ENCODE data around the gene CHRNA4. TPM values are rescaled to one million over a fixed set of nuclear protein-coding genes. Genes with fewer than 3 reads are reported as not detected.

CHRNA4 gene
- total RNA-seq, 1 donor from 2014 or later, result 0.16 TPM

DNA sequence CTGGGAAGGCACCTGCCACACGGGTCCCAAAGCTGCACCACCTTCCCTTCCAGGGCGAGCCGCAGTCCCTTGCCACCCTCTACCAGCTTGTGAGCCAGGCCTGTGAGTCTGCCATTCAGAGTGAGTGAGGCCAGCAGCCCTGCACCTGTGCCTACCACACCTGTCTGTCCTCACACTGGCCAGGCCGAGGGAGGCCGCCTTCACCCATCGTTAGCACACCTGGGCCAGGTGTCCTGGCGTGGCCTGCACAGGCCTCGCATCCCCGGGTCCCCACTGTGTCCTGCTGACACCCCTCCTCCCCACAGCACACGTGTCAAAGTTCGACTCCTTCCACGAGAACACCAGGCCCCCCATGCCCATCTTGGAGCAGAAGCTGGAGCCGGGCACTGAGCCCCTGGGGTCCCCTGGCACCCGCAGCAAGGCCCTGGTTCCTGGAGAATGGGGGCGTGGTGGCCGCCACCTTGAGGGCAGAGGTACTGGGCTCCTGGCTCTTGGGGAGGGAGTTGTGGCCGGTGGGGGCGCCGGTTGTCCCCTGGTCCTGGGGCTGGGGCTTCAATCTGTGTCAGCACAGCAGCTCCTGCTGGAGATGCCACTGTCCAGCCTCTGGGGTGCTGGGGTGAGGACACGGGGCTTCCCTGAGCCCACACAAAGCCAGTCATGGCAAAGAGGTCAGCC is 33.0 kb downstream of the CHRNA4 start:
- intact Hi-C loops (cut with DNase I), result no loop called here
- DNase-seq (ENCODE audit: low spot score), result peak; percentile 53

DNA sequence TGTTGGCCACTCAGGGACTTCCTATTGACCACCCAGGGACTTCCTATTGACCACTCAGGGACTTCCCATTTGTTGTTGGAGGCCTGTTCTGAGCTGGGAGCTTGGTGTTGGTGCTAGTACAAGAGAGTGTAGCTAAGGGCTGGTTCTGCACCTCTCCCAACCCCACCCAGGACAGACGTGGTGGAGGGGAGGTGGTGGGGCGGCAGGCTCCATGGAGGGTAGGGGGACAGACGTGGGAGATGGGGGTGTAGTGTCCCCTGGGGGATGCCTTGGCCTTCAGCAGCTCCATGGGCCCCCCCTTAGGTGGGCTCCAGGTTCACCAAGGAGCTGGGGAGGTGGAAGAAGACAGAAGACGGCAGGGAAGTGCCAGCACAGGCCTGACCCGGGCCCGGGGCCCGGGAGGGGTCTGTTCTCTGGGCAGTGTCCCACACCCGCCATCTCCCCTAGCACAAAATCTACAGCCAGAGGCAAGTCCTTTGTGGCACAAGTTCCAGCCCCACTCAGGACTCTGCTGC is 33.9 kb downstream of the CHRNA4 start:
- DNase-seq (ENCODE audit: low spot score), result peak; percentile 56
- intact Hi-C loops (cut with DNase I), result no loop called here

DNA sequence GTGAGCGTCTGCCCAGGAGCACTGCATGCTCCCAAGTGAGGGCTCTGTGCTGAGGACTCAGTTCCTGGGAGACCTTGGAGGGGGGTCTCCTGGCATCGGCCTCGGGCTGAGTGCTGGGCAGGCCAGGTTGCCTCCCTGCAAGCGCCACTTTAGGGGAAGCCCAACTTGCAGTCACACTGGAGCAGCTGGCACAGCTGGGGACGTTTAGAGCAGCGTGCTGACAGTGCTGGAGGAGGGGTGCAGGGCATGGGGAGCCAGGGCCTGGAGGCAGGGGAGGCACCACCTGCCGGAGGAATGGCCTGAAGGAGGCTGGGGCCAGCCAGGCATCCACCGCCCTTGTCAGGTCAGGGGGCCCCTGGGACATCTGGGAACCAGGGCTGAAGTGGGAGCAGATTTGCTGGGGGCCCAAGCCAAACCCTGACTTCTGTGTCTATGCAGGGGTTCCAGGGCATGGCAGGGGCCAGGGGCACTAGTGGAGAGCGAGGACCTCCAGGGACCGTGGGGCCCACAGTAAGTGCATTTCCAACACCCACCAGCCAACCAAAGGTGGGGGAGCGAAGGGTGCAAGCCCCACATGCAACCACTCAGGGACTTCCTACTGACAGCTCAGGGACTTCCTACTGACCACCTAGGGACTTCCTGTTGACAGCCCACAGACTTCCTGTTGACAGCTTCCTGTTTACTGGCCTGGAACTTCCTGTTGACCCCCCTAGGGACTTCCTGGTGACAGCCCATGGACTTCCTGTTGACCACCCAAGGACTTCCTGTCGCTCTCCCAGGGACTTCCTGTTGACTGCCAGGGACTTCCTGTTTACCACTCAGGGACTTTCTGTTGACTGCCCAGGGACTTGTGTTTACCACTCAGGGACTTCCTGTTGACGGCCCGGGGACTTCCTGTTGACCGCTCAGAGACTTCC is 34.6 kb downstream of the CHRNA4 start:
- peak; percentile 27 for DNase-seq (ENCODE audit: low spot score)
- intact Hi-C loops (cut with DNase I), result no loop called here

DNA sequence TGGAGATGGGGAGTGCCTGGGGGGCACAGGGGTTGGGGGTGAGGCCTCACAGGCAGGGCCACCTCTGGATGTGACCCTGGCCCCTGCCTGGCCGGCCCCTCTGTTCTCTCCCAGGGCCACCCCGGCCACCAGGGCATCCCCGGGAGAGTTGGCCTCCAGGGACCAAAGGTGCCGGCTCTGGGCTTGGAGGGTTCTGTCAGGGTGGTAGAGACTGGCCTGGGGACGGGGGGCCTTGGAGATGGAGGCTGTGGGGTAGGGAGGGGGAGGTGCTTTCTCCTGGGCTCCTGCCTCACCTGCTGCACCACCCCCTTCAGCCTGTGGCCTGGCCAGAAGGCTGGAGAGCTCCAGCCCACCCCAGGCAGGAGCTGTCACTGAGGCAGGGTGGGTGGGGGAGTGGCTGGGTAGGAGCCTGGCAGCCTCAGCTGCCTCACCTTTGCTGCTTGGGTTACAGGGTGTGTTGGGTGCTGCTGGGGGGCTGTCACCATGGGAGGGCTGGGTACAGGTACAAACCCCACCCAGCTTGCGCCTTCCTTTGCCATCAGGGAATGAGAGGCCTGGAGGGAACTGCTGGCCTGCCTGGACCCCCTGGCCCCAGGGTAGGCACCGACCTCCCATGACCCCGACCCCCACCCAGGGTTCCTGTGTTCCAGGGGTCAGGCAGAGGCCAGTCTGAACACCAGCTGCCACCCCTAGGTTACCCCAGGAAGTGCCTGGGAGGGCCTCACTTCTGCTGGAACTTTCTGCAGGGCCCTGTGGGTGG is 35.4 kb downstream of the CHRNA4 start:
- peak; percentile 19 for DNase-seq (ENCODE audit: low spot score)
- intact Hi-C loops (cut with DNase I), result no loop called here

DNA sequence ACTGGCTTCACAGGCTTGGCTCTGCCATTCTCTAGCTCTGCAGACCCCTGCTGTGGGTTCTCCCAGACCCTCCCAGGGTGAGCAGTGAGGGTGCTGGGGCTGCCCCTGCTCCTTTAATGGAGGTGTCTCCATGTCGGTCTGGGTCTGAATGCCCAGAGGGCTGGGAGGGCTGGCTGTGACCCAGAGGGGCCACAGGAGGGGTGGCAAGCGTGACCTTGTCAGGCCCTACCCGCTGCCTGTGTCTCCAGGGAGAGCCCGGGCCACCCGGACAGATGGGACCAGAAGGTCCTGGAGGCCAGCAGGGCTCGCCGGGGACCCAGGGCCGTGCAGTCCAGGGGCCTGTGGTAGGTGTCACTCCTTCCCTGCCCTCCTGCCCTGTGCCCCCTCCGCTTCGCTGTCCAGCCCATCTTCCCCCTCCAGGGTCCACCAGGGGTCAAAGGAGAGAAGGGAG is 36.1 kb downstream of the CHRNA4 start:
- intact Hi-C loops (cut with DNase I), result no loop called here
- peak; percentile 55 for DNase-seq (ENCODE audit: low spot score)

DNA sequence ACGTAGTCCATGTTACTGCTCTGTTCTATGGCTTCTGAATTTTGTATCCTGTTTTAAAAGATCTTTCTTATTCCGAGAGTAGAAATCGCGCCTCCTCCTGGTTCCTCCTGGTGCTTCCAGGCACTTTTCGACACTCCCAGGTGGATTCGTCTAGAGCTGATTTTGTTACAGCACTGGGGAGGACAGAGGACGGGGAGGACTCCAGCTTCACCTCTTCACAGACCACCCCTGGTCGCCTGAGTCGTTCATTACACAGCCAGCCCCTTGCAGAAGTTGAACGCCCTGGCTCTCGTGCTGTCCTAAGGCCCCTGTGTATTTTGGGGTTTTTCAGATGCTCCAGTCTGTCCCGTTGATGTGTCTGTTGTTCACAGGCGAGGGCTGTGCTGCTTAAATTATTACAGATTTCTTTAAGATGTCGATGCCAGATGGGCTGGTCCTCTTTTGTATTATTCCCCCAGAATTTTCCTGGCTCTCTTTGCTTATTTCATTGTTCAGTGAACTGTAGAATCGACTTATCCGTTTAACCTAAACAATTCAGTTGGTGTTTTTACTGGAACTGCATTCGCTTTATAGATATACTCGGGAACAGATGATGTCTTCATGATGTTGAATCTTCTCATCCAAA is 37.7 kb downstream of the CHRNA4 start:
- peak; percentile 22 for DNase-seq (ENCODE audit: low spot score)
- intact Hi-C loops (cut with DNase I), result no loop called here

DNA sequence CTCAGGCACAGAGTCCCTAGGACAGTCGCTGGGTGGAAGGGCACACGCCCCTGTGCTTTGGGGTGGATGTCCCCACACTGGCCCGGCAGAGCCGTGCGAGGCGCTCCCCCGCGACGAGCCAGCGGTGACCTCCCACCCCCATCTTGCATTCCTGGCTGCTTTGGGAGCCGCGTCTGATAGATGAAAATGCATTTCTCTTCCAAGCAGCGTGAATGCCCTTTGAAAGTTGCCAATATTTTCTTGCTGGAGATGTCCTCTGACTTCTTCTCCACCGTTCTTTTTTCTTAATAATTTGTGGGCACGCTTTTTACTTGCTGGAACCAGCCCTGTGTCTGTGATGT is 38.2 kb downstream of the CHRNA4 start:
- DNase-seq (ENCODE audit: low spot score), result peak; percentile 44

DNA sequence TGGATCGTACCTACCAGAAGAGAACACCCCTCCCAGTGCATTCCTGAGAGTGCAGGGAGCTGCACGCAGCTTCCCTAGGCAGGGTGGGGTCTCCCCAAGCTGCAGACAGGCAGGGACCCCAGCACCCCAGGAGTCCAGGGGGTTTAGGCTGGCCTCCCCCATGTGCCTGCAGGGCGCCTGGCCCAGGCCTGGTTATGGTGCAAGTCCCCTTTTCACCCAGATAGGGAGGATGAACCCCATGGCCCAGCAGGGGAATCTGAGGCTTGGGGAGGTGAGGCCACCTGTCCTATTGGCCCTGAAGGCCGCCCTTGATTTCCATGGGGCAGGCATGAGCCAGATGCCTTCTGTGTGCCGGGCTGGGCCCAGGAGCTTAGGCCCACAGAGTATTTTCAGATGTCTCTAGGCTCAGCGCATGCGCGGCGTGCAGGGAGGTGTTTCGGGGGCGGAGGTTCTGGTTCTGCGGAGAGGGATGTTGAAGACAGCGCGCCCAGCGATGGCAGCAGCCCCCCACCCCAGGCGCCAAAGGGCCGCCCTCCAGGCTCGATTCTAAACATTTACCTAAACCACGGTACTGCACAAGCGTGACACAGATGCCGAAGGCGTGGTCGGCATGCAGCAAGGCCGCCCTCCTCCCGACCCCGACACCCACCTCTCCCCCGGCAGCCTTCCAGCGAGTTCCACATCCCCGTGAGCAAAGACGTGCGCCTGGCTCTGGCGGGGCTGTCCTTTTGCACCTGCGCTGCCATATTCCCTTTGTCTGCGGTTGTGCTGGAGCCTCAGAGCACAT is 38.8 kb downstream of the CHRNA4 start:
- intact Hi-C loops (cut with DNase I), result no loop called here
- DNase-seq (ENCODE audit: low spot score), result peak; percentile 70

More for the DNA sequence above, 38.2 kb downstream of the CHRNA4 start:
- intact Hi-C loops (cut with DNase I), result no loop called here

DNA sequence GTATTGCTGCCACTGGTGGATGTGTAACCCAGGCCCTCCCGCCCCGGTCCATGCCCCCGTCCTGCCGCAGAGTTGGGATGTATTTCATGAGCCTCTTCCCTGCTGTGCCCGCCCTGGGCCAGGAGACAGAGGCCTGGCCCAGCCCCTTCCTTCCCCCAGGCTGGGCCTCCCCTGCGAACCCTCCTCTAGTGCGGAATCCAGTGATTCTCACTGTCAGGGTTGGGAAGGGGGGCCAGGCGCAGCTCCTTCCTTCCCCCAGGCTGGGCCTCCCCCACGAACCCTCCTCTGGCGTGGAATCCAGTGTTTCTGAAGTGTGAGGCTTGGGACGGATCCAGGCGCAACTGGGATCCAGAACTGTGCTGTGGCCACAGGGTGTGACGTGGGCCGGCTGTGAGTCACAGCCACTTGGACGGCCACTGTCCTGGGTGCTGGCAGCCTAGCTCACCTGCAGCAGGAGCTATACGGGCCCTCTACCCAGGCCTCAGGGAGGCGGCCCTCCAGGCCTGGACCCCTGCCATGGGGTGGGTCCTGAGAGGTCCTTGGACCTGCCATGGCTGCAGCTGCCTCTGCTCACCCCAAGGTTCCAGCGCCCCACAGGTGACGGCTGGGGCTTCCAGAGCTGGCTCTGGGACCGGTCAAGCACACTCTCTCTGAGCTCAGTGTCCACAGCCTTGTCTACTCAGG is 39.9 kb downstream of the CHRNA4 start:
- intact Hi-C loops (cut with DNase I), result no loop called here
- DNase-seq (ENCODE audit: low spot score), result peak; percentile 66

DNA sequence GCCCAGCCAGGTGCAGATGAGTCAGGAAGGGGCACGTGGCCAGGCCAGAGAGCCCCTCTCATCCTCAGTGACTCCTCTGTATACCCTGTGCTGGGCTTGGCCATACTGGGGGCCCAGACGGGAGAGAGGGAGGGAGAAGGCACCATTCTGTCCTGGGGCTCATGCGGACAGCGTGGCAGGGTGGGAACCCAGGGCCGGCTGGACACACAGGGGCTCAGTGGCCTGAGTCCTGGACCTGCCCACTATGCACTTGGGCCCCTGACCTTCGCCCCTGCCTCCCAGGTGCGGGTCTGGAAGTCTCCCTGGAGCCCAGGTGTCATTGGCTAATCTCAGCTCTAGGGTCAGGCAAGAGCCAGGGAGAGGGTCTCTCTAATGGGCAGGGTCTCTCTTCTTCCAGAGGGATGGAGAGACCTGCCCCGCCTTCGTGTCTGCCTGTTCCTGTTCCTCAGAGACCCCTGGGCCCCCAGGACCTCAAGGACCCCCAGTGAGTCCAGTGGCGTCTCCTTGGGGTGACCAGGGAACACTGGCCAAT is 40.5 kb downstream of the CHRNA4 start:
- intact Hi-C loops (cut with DNase I), result no loop called here
- peak; percentile 33 for DNase-seq (ENCODE audit: low spot score)

DNA sequence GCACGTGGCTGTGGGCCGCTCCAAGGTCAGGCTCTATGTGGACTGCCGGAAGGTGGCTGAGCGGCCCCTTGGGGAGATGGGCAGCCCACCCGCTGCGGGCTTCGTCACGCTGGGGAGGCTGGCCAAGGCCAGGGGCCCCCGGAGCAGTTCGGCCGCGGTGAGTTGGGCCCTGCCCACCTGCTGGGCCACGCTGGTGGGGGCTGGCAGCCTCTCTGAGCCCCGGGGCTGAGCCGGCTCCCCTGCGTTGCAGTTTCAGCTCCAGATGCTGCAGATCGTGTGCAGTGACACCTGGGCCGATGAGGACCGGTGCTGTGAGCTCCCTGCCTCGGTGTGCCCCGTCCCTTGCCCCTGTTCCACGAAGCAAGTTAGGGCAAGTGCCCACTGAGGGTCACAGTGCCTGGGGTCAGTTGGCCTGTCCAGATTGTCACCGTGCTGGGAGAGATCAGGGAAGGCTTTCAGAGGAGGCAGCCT is 41.1 kb downstream of the CHRNA4 start:
- peak; percentile 68 for DNase-seq (ENCODE audit: low spot score)
- intact Hi-C loops (cut with DNase I), result no loop called here

DNA sequence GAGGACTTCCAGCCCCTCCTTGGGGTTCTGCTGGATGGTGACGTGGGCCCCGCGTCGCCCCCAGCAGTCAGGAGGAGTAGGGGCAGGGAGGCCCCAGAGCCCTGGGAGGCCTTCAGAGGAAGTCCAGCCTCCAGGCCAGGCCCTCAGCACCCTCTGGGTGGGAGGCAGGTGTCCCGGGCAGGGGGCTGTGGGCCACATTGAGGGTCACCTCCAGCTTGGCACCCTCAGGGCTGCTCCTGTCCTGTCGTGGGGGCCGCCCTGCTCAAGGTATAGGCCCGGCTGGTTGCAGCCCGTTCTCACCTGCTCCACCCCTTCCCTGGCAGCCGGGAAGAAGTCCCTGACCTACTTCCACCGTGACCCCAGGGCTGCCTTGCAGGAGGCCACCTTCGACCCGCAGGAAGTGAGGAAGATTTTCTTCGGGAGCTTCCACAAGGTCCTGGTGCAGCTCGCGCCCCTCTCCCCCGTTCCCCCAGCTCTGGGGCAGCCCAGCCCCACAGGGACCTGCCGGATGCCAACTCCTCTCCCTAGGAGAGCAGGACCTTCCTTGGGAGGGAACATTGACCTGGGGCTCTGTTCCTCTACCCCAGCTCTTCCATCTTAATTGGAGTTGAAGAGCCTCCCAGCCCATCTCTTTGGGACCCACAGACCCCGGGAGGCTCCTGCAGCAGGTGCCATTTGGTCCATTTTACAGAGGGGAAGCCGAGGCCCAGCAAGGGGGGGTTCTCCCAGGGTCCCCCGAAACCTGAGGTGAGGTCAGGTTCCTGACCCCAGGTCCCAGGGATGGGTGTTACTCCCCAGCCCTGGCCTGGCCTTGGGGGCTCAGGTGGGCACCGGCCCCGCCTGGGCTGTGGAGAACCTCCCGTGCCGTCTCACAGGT is 41.7 kb downstream of the CHRNA4 start:
- intact Hi-C loops (cut with DNase I), result no loop called here
- DNase-seq (ENCODE audit: low spot score), result peak; percentile 62

DNA sequence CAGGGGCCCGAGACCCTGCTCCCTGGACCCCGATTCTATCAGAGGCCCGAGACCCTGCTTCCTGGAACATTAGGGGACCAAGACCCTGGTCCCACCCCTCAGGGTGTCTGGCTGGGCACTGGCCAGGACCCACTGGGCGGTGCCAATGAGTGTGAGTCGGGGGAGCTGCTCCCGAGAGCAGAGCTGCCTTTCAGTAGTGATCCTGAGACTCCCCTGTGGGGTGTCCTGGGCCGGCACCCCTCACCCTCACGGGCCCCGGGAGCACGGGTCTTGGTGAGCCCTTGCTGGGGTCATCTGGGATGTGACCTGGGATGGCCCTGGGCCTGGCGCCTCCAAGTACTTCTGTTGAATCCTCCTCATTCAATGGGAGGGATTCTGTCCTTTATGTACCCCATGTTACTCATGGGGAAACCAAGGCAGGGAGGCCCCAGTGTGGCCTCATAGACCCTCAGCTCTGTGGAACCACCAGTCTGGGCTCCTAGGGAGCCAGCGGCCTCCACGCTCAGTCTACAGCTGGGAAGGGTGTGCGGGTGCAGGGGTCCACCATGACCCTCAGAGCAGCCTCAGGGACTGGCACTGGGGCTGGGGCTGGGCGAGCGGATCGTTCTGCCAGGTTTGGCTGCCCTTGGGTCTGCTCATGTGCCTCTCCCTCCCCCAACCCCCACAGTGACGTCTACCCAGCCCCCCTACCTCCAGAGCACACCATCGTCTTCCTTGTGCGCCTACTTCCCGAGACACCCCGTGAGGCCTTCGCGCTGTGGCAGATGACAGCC is 42.6 kb downstream of the CHRNA4 start:
- intact Hi-C loops (cut with DNase I), result no loop called here
- DNase-seq (ENCODE audit: low spot score), result peak; percentile 70

DNA sequence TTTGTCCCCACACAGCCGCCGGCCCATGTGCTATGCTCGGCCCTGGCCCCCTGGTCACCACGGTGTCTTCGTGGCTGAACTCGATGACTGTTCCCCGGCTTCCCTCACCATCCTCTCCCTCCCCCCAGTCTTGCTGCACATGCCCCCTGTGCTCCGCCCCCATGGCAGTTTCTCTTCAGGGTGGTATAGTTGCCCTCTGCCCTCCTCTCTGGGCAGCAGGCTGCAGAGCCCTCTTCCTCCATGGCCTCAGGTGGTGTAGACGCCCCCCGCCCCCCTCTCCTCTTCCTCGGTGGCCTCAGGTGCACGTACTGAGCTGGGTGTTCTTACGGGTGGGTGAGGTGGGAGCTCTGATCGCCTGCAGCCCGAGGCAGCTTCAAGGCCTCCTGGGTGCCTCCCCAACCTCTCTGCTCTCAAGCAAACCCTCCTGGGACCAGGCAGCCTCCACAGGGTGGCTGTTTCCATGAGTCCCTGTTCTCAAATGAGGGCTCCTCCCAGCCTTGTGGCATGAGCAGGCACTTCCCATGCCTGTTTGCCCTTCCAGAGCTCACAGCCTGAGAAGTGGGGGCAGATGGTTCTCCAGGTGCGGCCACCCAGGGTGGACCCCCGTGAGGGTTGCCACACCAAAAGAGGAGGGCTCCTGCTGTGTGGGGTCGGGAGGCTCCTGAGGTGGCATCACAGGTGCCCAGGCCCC is 43.4 kb downstream of the CHRNA4 start:
- DNase-seq (ENCODE audit: low spot score), result peak; percentile 58
- intact Hi-C loops (cut with DNase I), result no loop called here

DNA sequence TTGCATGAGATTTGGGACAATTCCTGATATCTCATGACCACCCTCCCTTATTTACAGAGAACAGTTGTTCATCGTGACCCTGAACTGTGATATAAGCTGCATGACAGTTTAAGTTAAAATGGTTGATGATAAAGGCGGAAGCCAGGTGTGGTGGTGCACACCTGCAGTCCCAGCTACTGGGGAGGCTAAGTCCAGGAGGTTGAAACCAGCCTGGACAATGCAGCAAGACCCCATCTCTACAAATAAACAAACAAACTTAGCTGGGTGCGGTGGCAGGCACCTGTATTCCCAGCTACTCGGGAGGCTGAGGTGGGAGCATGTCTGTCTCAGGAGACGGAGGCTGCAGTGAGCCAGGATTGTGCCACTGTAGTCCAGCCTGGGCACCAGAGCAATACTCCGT is 44.1 kb downstream of the CHRNA4 start:
- intact Hi-C loops (cut with DNase I), result no loop called here
- DNase-seq (ENCODE audit: low spot score), result no peak

DNA sequence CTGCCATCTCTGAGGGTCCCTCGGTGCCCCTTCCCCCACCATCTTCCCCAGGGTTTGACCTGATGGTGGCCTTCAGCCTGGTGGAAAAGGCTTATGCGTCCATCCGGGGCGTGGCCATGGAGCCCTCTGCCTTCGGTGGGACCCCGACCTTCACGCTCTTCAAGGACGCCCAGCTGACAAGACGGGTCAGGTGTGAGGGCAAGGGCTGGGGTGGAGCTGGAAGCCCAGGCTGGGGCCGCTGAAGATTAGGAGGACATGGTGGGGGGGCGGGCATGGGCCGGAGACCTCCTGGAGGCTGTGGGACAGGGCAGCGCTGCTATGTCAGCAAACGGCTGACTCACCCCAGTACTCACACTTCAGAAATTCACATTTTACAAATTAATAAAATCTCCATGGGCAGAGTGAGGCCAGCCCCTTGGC is 44.6 kb downstream of the CHRNA4 start:
- intact Hi-C loops (cut with DNase I), result no loop called here
- peak; percentile 51 for DNase-seq (ENCODE audit: low spot score)

All from cardiac septum (tissue), 1 donor.